Neural crest cell (in vitro differentiated cells): Measurements from ENCODE around the gene OR8A1. TPM values are rescaled to one million over a fixed set of nuclear protein-coding genes. Genes with fewer than 3 reads are reported as not detected.
"Not testable (repeated sequence)": the region's sequence is repeated elsewhere in the genome, so short reads cannot be mapped to it uniquely, and the experiment has no call there.

Experiments
- DNase-seq: peaks from one replicate; pipeline ENCODE4 v3.0.0; 2021; ENCODE audit warnings: low read depth, mixed read lengths, low spot score
- H3K27ac Mint-ChIP-seq: one replicate; pipeline ENCODE4 v1.8.0; 2021; ENCODE audit warnings: mild to moderate bottlenecking, mixed read lengths; ENCODE audit not compliant: unreplicated experiment
- H3K27me3 Mint-ChIP-seq: 2 replicates; pipeline ENCODE4 v1.8.0; 2021; ENCODE audit warnings: low read depth, mild to moderate bottlenecking, mixed read lengths
- H3K36me3 Mint-ChIP-seq: 2 replicates; pipeline ENCODE4 v1.8.0; 2021; ENCODE audit warnings: low read depth, mild to moderate bottlenecking, mixed read lengths
- H3K4me1 Mint-ChIP-seq: 2 replicates; pipeline ENCODE4 v1.8.0; 2021; ENCODE audit warnings: mixed read lengths
- H3K4me3 Mint-ChIP-seq: one replicate; pipeline ENCODE4 v1.8.0; 2021; ENCODE audit warnings: mild to moderate bottlenecking, mixed read lengths
- H3K9me3 Mint-ChIP-seq: 2 replicates; pipeline ENCODE4 v1.8.0; 2021; ENCODE audit warnings: mixed read lengths
- CTCF ChIP-seq: fragments of 200-600 bp; sonication (generic); conservative IDR thresholded peaks from 2 replicates; pipeline ENCODE4 v1.5.0; 2021; ENCODE audit warnings: antibody characterized with exemption, mild to moderate bottlenecking
- total RNA-seq: library from RNA; stranded (reverse); gene quantifications from 2 replicates; pipeline ENCODE4 v1.2.1, GENCODE V29; 2021

The OR8A1 gene
- total RNA-seq, 1 donor from 2014 or later = not detected

GRCh38 chr11:124602193-124602592 lies 32.4 kb downstream of the OR8A1 start:
- no peak overlapping the region for H3K27ac Mint-ChIP-seq
- H3K9me3 Mint-ChIP-seq = peaks cover 2% of the 10 kb centered on the region
- no peaks in the 10 kb centered on the region for H3K4me1 Mint-ChIP-seq
- H3K4me3 Mint-ChIP-seq = no peak overlapping the region
- TF ChIP-seq CTCF = no peak
- H3K36me3 Mint-ChIP-seq = no peaks in the 10 kb centered on the region
- DNase-seq = no peak
- H3K27me3 Mint-ChIP-seq = peaks cover 13% of the 10 kb centered on the region

DNA sequence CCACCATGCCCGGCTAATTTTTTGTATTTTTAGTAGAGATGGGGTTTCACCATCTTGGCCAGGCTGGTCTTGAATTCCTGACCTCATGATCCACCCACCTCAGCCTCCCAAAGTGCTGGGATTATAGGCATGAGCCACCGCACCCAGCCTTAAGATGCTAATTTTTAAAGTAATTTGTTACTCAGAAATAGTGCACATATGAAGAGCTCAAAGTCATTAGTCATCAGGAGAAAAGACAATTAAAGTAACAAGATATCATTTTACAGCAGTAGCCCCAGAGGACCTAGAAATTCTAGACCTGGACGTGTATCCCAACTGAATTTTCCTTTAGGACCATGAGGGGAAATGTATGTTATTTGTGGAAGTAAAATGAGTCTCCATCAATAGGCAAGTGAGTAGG lies 32.9 kb downstream of the OR8A1 start:
- not testable (repeated sequence) for H3K27ac Mint-ChIP-seq, H3K36me3 Mint-ChIP-seq, H3K9me3 Mint-ChIP-seq, H3K4me3 Mint-ChIP-seq, H3K27me3 Mint-ChIP-seq, H3K4me1 Mint-ChIP-seq, DNase-seq

DNA sequence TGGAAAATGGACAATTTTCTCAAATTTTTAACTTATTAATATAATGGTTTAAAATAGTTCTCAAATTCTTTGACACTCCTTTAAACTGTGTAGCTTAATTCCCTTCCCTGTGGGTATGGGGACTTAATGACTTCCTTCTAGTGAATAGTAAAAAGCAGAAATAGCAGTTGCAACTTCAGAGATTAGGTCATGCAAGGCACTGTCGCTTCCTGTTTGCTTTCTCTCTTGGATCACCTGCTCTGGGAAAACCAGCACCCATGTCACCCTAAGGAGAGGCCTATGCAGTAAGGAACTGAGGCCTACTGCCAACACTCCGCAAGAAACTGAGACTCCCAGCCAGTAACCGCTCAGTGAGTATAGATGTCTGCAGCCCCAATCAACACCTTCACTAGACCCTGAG lies 35.9 kb downstream of the OR8A1 start:
- no peaks in the 10 kb centered on the region for H3K4me1 Mint-ChIP-seq
- H3K4me3 Mint-ChIP-seq = no peak overlapping the region
- no peaks in the 10 kb centered on the region for H3K36me3 Mint-ChIP-seq
- no peak for DNase-seq
- no peaks in the 10 kb centered on the region for H3K9me3 Mint-ChIP-seq
- H3K27me3 Mint-ChIP-seq = no peaks in the 10 kb centered on the region
- H3K27ac Mint-ChIP-seq = no peak overlapping the region
- TF ChIP-seq CTCF = no peak

- Mint-ChIP-seq H3K27me3 (peaks cover 3% of the 10 kb centered on the region), H3K4me3 (no peak overlapping the region), H3K27ac (no peak overlapping the region), H3K9me3 (no peaks in the 10 kb centered on the region), H3K4me1 (no peaks in the 10 kb centered on the region), H3K36me3 (no peaks in the 10 kb centered on the region)
- TF ChIP-seq CTCF = no peak
- no peak for DNase-seq
These were observed 38.4 kb downstream of the OR8A1 start for GRCh38 chr11:124608147-124608546.

GRCh38 chr11:124610295-124610694 lies 40.5 kb downstream of the OR8A1 start:
- TF ChIP-seq CTCF = no peak
- Mint-ChIP-seq H3K27ac (no peak overlapping the region), H3K9me3 (no peaks in the 10 kb centered on the region), H3K4me3 (no peak overlapping the region), H3K4me1 (no peaks in the 10 kb centered on the region), H3K36me3 (no peaks in the 10 kb centered on the region), H3K27me3 (peaks cover 10% of the 10 kb centered on the region)
- no peak for DNase-seq

GRCh38 chr11:124611064-124611463 lies 41.3 kb downstream of the OR8A1 start, which contains the start of gene PANX3:
Gene PANX3 (plus strand): TSS chr11:124611428. CDS start chr11:124611557, 129 bp downstream.
- no peak for DNase-seq
- H3K36me3 Mint-ChIP-seq = no peaks in the 10 kb centered on the region
- no peak within 1 kb of the TSS for H3K4me3 Mint-ChIP-seq
- peaks cover 11% of the 10 kb centered on the region for H3K27me3 Mint-ChIP-seq
- no peak for TF ChIP-seq CTCF
- H3K4me1 Mint-ChIP-seq = no peaks in the 10 kb centered on the region
- no peaks in the 10 kb centered on the region for H3K9me3 Mint-ChIP-seq
- no peak within 1 kb of the TSS for H3K27ac Mint-ChIP-seq
